Mammary epithelial cell (primary cell): ENCODE data around the gene PCBD2.

Source experiments
- EZH2 ChIP-seq: IDR thresholded peaks from 2 replicates; pipeline ENCODE4 v1.6.1; 2012; ENCODE audit warnings: low read length, inconsistent platforms, borderline replicate concordance
- TF ChIP-seq, protein P1 (sequence below), 2 donors: IDR thresholded peaks in 1 of 2; conservative IDR thresholded peaks in 1 of 2; 2 replicates each; pipeline ENCODE4 v1.5.1; 2011 to 2012; ENCODE audit warnings: inconsistent platforms in 2 of 2, low read length in 2 of 2, mild to moderate bottlenecking in 2 of 2, control low read depth in 1 of 2, low read depth in 1 of 2; ENCODE audit not compliant: insufficient read depth in 1 of 2; ENCODE audit errors: extremely low read depth in 1 of 2

- TF ChIP-seq, protein P1, sequence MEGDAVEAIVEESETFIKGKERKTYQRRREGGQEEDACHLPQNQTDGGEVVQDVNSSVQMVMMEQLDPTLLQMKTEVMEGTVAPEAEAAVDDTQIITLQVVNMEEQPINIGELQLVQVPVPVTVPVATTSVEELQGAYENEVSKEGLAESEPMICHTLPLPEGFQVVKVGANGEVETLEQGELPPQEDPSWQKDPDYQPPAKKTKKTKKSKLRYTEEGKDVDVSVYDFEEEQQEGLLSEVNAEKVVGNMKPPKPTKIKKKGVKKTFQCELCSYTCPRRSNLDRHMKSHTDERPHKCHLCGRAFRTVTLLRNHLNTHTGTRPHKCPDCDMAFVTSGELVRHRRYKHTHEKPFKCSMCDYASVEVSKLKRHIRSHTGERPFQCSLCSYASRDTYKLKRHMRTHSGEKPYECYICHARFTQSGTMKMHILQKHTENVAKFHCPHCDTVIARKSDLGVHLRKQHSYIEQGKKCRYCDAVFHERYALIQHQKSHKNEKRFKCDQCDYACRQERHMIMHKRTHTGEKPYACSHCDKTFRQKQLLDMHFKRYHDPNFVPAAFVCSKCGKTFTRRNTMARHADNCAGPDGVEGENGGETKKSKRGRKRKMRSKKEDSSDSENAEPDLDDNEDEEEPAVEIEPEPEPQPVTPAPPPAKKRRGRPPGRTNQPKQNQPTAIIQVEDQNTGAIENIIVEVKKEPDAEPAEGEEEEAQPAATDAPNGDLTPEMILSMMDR (conservative IDR thresholded peaks at IDR 0.05 in 1 of 2, IDR thresholded peaks at IDR 0.05 in 1 of 2; ENCODE audit: extremely low read depth in 1 of 2, insufficient read depth in 1 of 2, low read depth in 1 of 2, low read length in 2 of 2), result no peak
- no peak for TF ChIP-seq EZH2
Measured at GRCh38 chr5:135008981-135009735, 104.2 kb downstream of the PCBD2 start.
